ENCODE data around the gene MYRIP. TPM values are rescaled to one million over a fixed set of nuclear protein-coding genes. Genes with fewer than 3 reads are reported as not detected.

MYRIP gene
- total and polyA plus RNA-seq, 2 experiments from 2014 or later = 1.5 to 1.8 TPM

GRCh38 chr3:40242216-40242615, 432.8 kb downstream of the MYRIP start:
- peaks cover 3% of the 10 kb centered on the region; the same call in 1 of the 2 replicates for H3K9me2 ChIP-seq (ENCODE audit: insufficient read depth)
- Mint-ChIP-seq H3K4me3 (no peak overlapping the region), H3K27me3 (ENCODE audit: insufficient read depth, low read depth, poor library complexity) (no peaks in the 10 kb centered on the region), H3K27ac (no peak overlapping the region), H3K9me3 (no peaks in the 10 kb centered on the region), H3K36me3 (ENCODE audit: low read depth) (no peaks in the 10 kb centered on the region), H3K4me1 (peaks cover 11% of the 10 kb centered on the region)
- TF ChIP-seq CTCF (conservative IDR thresholded peaks at IDR 0.05; ENCODE audit: low read depth in 2 of 2) (no peak; a peak in 1 of 4 replicates), STAT1 (IDR thresholded peaks at IDR 0.05; ENCODE audit: unreplicated experiment) (no peak), NANOG (IDR thresholded peaks at IDR 0.05; ENCODE audit: borderline replicate concordance) (no peak), ZNF114 (CRISPR knock-in tag; IDR thresholded peaks at IDR 0.05) (no peak), ZNF462 (CRISPR knock-in tag; IDR thresholded peaks at IDR 0.05) (no peak), ZNF331 (CRISPR knock-in tag; IDR thresholded peaks at IDR 0.05; ENCODE audit: low read depth) (no peak)
- no peak for ATAC-seq
- no peak overlapping the region for H3K27ac ChIP-seq (ENCODE audit: low read depth)
- DNase-seq (ENCODE audit: low spot score) = no peak
- no peak overlapping the region for H2AFZ ChIP-seq
- no peaks in the 10 kb centered on the region for H3K36me3 ChIP-seq (ENCODE audit: insufficient read depth)
- H4K20me1 ChIP-seq (replicated peaks; ENCODE audit: insufficient read depth) = no peaks in the 10 kb centered on the region; the same call in 1 of the 2 replicates
- H3K4me1 ChIP-seq (ENCODE audit: insufficient read depth) = peaks cover 3% of the 10 kb centered on the region; the same call in 1 of the 2 replicates
- no peaks in the 10 kb centered on the region for H3F3A ChIP-seq (replicated peaks; ENCODE audit: low read depth)
- H3K27me3 ChIP-seq (ENCODE audit: insufficient read depth) = no peaks in the 10 kb centered on the region
- H3K79me2 ChIP-seq (replicated peaks; ENCODE audit: insufficient read depth) = no peaks in the 10 kb centered on the region
- no peak overlapping the region for H3K4me3 ChIP-seq
- H3K4me2 ChIP-seq = no peak overlapping the region
